Tibial artery (tissue), 4 donors: ENCODE results near the gene NDC1.

Experiments used
- DNase-seq, 2 donors: peaks; one replicate each; pipeline ENCODE4 v3.0.0-alpha.2; 2019
- H3K27ac ChIP-seq, 2 donors: fragments of 200-600 bp; sonication (generic) in 1 of 2; 1 replicate in 1 of 2; 2 replicates in 1 of 2; pipeline ENCODE4 v1.5.1; 2018 to 2019; ENCODE audit warnings: mild to moderate bottlenecking in 1 of 2
- H3K27me3 ChIP-seq, 2 donors: fragments of 200-600 bp; sonication (generic) in 1 of 2; one replicate each; pipeline versions ENCODE4 v1.5.1 to v1.6.0; 2016 to 2019
- H3K36me3 ChIP-seq, 3 donors: fragments of 200-600 bp; sonication (generic) in 2 of 3; one replicate each; pipeline ENCODE4 v1.5.1; 2016 to 2019; ENCODE audit warnings: mild to moderate bottlenecking in 2 of 3
- H3K4me1 ChIP-seq, 4 donors: fragments of 200-600 bp; sonication (generic) in 2 of 4; 1 replicate in 3 of 4; 2 replicates in 1 of 4; pipeline ENCODE4 v1.5.1; 2016 to 2019
- H3K4me3 ChIP-seq, 2 donors: fragments of 200-600 bp; sonication (generic) in 1 of 2; 1 replicate in 1 of 2; 2 replicates in 1 of 2; pipeline ENCODE4 v1.5.1; 2018 to 2019; ENCODE audit warnings: mild to moderate bottlenecking in 2 of 2
- H3K9me3 ChIP-seq, 3 donors: fragments of 200-600 bp; sonication (generic) in 1 of 3; one replicate each; pipeline ENCODE4 v1.5.1; 2016 to 2019
- CTCF ChIP-seq, 2 experiments: fragments of 200-600 bp in 1 of 2; fragments of 450-650 bp in 1 of 2; IDR thresholded peaks; one replicate each; pipeline ENCODE4 v1.5.1; 2017 to 2019; ENCODE audit warnings: antibody characterized with exemption in 2 of 2, mild to moderate bottlenecking in 1 of 2, moderate library complexity in 1 of 2
- intact Hi-C: fragments of 100-400 bp; cut with DNase I; formaldehyde crosslinking; loops from one replicate; pipeline ENCODE4 v1.15.0; 2023; ENCODE audit warnings: low total_unique reads

The NDC1 gene

DNA sequence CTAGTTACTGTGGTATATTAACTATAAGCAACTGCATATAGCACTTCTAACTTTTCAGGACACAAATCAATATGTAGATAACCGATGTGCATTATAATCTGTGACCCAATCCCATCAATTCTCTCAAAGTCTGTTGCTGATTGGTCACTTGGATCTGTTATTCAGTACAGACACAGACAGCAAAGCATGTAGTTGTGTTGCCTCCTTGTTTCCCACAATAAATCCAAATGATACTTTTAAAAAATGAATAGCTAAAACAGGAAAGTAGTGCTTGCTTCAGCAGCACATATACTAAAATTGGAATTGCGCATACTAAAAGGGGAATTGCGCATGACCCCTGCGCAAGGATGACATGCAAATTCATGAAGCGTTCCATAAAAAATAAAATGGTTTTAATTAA is 28.1 kb downstream of the NDC1 start:
- TF ChIP-seq CTCF (IDR thresholded peaks at IDR 0.05) = no peak
- Histone ChIP-seq H3K9me3 (no peaks in the 10 kb centered on the region), H3K4me1 (no peaks in the 10 kb centered on the region), H3K4me3 (no peak overlapping the region), H3K36me3 (peaks cover 15 to 29% (median 25%) of the 10 kb centered on the region in 3 donors), H3K27ac (no peak overlapping the region), H3K27me3 (no peaks in the 10 kb centered on the region)
- intact Hi-C loops = no loop called here
- DNase-seq = no peak

DNA sequence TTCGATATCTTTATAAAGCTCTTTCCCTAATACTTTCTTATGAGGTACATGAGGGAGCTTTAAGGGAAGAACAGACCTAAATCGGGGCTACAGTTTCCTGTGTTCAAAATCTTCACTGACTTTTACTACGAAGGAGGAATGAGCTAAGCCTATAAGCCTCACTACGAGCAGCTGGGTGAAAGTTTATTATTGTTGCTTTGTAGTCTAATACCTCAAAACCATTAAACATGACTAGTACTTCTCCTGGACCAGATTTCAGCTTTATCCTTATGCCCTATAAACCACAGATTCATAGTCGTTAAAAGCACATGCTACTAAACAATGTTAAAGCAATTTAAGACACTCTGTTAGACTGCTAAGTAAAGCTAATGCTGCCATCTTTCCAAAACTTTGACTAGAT is 30.2 kb downstream of the NDC1 start:
- Histone ChIP-seq H3K27me3 (no peaks in the 10 kb centered on the region), H3K27ac (no peak overlapping the region), H3K4me1 (no peaks in the 10 kb centered on the region), H3K36me3 (peaks cover 15 to 34% (median 31%) of the 10 kb centered on the region in 3 donors), H3K4me3 (no peak overlapping the region), H3K9me3 (no peaks in the 10 kb centered on the region)
- intact Hi-C loops = loop anchor here (5.0 kb wide), 1 partner anchor 659 kb away; no protein-coding TSS in a partner anchor
- no peak for DNase-seq
- no peak for TF ChIP-seq CTCF (IDR thresholded peaks at IDR 0.05)

- Histone ChIP-seq H3K4me1 (no peaks in the 10 kb centered on the region), H3K27me3 (no peaks in the 10 kb centered on the region), H3K36me3 (peaks cover 39 to 53% (median 51%) of the 10 kb centered on the region in 3 donors), H3K4me3 (no peak overlapping the region), H3K9me3 (no peaks in the 10 kb centered on the region), H3K27ac (no peak overlapping the region)
- no peak for TF ChIP-seq CTCF (IDR thresholded peaks at IDR 0.05)
- DNase-seq = no peak
- intact Hi-C loops = loop anchor here (5.0 kb wide), 1 partner anchor 662 kb away; no protein-coding TSS in a partner anchor
Measured at GRCh38 chr1:53804791-53805505, 33.1 kb downstream of the NDC1 start.

- no peak overlapping the region for H3K27ac ChIP-seq
- no peak for TF ChIP-seq CTCF (IDR thresholded peaks at IDR 0.05)
- intact Hi-C loops = no loop called here
Measured at GRCh38 chr1:53804181-53804580, 33.9 kb downstream of the NDC1 start.

DNA sequence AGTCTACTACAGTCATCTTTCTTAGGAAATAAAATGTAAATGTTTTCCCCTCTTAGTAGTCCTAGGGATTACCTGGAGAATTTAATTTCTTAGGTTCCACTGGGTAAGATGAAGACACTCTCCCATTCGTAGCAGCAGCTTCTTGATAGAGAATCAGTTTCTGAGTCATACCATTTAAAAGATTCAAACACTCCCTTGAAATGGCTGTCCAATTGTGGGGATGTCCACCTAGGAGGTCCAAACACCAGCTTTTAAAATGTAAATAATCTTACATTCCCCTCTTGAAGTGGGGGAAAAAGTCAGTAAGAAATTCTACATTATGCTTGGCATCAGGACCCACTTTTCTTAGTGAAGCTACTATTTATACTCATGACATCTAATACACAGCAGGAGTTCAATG is 37.5 kb downstream of the NDC1 start:
- Histone ChIP-seq H3K36me3 (peaks cover 27 to 49% (median 42%) of the 10 kb centered on the region in 3 donors), H3K9me3 (no peaks in the 10 kb centered on the region), H3K4me1 (no peaks in the 10 kb centered on the region), H3K4me3 (no peak overlapping the region), H3K27ac (no peak overlapping the region), H3K27me3 (no peaks in the 10 kb centered on the region)
- intact Hi-C loops = no loop called here
- no peak for TF ChIP-seq CTCF (IDR thresholded peaks at IDR 0.05)
- no peak for DNase-seq

More at GRCh38 chr1:53804181-53804580, 33.9 kb downstream of the NDC1 start:
- DNase-seq = no peak
- Histone ChIP-seq H3K36me3 (peaks cover 42 to 59% (median 52%) of the 10 kb centered on the region in 3 donors), H3K4me3 (no peak overlapping the region), H3K4me1 (no peaks in the 10 kb centered on the region), H3K9me3 (no peaks in the 10 kb centered on the region), H3K27me3 (no peaks in the 10 kb centered on the region)
